Trophoblast cell (in vitro differentiated cells and primary cell): ENCODE measurements around the gene SLC6A16. TPM values are rescaled to one million over a fixed set of nuclear protein-coding genes. Genes with fewer than 3 reads are reported as not detected.
"Not testable (repeated sequence)": the region's sequence is repeated elsewhere in the genome, so short reads cannot be mapped to it uniquely, and the experiment has no call there.

Experiments used
- DNase-seq, 2 donors: peaks; one replicate each; pipeline ENCODE4 v3.0.0-alpha.2; 2016
- H2AFZ ChIP-seq: 2 replicates; pipeline ENCODE4 v1.6.1; 2013; ENCODE audit warnings: low read length, moderate library complexity, mild to moderate bottlenecking; ENCODE audit not compliant: insufficient read depth, poor library complexity
- H2AK5ac ChIP-seq: 2 replicates; pipeline ENCODE4 v1.6.1; 2013; ENCODE audit warnings: mild to moderate bottlenecking, low read length
- H2BK120ac ChIP-seq: 2 replicates; pipeline ENCODE4 v1.6.1; 2013; ENCODE audit warnings: low read length, mild to moderate bottlenecking, moderate library complexity; ENCODE audit not compliant: insufficient read depth, poor library complexity
- H2BK12ac ChIP-seq: 2 replicates; pipeline ENCODE4 v1.6.1; 2013; ENCODE audit warnings: mild to moderate bottlenecking, low read length, moderate library complexity
- H2BK5ac ChIP-seq: 2 replicates; pipeline ENCODE4 v1.6.1; 2013; ENCODE audit warnings: low read length, low read depth, moderate library complexity, mild to moderate bottlenecking; ENCODE audit not compliant: poor library complexity
- H3K14ac ChIP-seq: 2 replicates; pipeline ENCODE4 v1.6.1; 2013; ENCODE audit warnings: mild to moderate bottlenecking, low read length
- H3K18ac ChIP-seq: 2 replicates; pipeline ENCODE4 v1.6.1; 2013; ENCODE audit warnings: mild to moderate bottlenecking, low read length
- H3K23ac ChIP-seq: 2 replicates; pipeline ENCODE4 v1.6.1; 2013; ENCODE audit warnings: low read length
- H3K27ac ChIP-seq: 2 replicates; pipeline ENCODE4 v1.5.1; 2013; ENCODE audit warnings: low read depth, mild to moderate bottlenecking, inconsistent platforms, low read length, moderate library complexity
- H3K27me3 ChIP-seq: 2 replicates; pipeline ENCODE4 v1.6.1; 2013; ENCODE audit warnings: inconsistent platforms, mild to moderate bottlenecking, low read length, moderate library complexity; ENCODE audit not compliant: insufficient read depth
- H3K36me3 ChIP-seq, 2 experiments: 1 replicate in 1 of 2; 2 replicates in 1 of 2; pipeline ENCODE4 v1.6.1; 2013; ENCODE audit warnings: low read length in 2 of 2, mild to moderate bottlenecking in 2 of 2, moderate library complexity in 1 of 2; ENCODE audit not compliant: insufficient read depth in 2 of 2, control insufficient read depth in 1 of 2
- H3K4ac ChIP-seq: 2 replicates; pipeline ENCODE4 v1.6.1; 2013; ENCODE audit warnings: low read depth, mild to moderate bottlenecking, low read length, moderate library complexity
- H3K4me1 ChIP-seq, 2 experiments: 1 replicate in 1 of 2; 2 replicates in 1 of 2; pipeline ENCODE4 v1.6.1; 2013; ENCODE audit warnings: low read length in 2 of 2, mild to moderate bottlenecking in 2 of 2, moderate library complexity in 1 of 2; ENCODE audit not compliant: insufficient read depth in 2 of 2, control insufficient read depth in 1 of 2
- H3K4me2 ChIP-seq: 2 replicates; pipeline ENCODE4 v1.6.1; 2013; ENCODE audit warnings: inconsistent platforms, mild to moderate bottlenecking, low read length, moderate library complexity
- H3K4me3 ChIP-seq: 2 replicates; pipeline ENCODE4 v1.5.1; 2013; ENCODE audit warnings: mild to moderate bottlenecking, low read depth, low read length, inconsistent platforms
- H3K79me1 ChIP-seq: one replicate; pipeline ENCODE4 v1.6.1; 2013; ENCODE audit warnings: low read length
- H3K79me2 ChIP-seq: 2 replicates; pipeline ENCODE4 v1.6.1; 2013; ENCODE audit warnings: low read length, mild to moderate bottlenecking; ENCODE audit not compliant: control insufficient read depth, insufficient read depth, poor library complexity
- H3K9ac ChIP-seq: 2 replicates; pipeline ENCODE4 v1.6.1; 2013; ENCODE audit warnings: mild to moderate bottlenecking, low read length
- H3K9me3 ChIP-seq: 2 replicates; pipeline ENCODE4 v1.6.1; 2013; ENCODE audit warnings: low read depth, mild to moderate bottlenecking, control low read depth, inconsistent platforms, low read length; ENCODE audit not compliant: insufficient read depth
- H4K12ac ChIP-seq: 2 replicates; pipeline ENCODE4 v1.6.1; 2013; ENCODE audit warnings: low read depth, mild to moderate bottlenecking, low read length, moderate library complexity
- H4K8ac ChIP-seq: 2 replicates; pipeline ENCODE4 v1.6.1; 2013; ENCODE audit warnings: low read depth, mild to moderate bottlenecking, low read length, moderate library complexity
- H4K91ac ChIP-seq: one replicate; pipeline ENCODE4 v1.6.1; 2013; ENCODE audit warnings: low read depth, mild to moderate bottlenecking, low read length, moderate library complexity
- WGBS: extraction: QIAGEN DNeasy Blood & Tissue Kit; methylation state at CpG from one replicate; pipeline ENCODE4 v1.1.7; 2013; ENCODE audit warnings: missing lambda C conversion rate; ENCODE audit not compliant: insufficient read length, insufficient coverage; ENCODE audit errors: extremely low coverage; 5-methylcytosine and 5-hydroxymethylcytosine counted together
- polyA plus RNA-seq: library from polyadenylated mRNA; stranded (reverse); fragments of 200-250 nt; gene quantifications from 2 replicates; pipeline ENCODE4 v1.2.3, GENCODE V29; 2013

SLC6A16 gene
- 1.5 and 2.9 TPM in 2 replicates for polyA plus RNA-seq

GRCh38 chr19:49324801-49325576 is at the start of gene SLC6A16:
Gene SLC6A16 (minus strand): TSS chr19:49325191. CDS start chr19:49311347, 13,844 bp downstream.
- Histone ChIP-seq H2BK12ac (no peak within 1 kb of the TSS), H2BK5ac (no peak within 1 kb of the TSS), H3K4ac (no peak within 1 kb of the TSS), H3K4me2 (no peak within 1 kb of the TSS), H3K36me3 (peaks cover 3 to 4% of the 10 kb centered on the region in 2 experiments), H4K91ac (no peak within 1 kb of the TSS), H2AFZ (no peak within 1 kb of the TSS), H3K9ac (no peak within 1 kb of the TSS), H2BK120ac (no peak within 1 kb of the TSS), H3K27me3 (no peaks in the 10 kb centered on the region), H3K79me2 (no peaks in the 10 kb centered on the region), H2AK5ac (no peak within 1 kb of the TSS), H3K4me3 (no peak within 1 kb of the TSS), H3K27ac (no peak within 1 kb of the TSS), H3K9me3 (peaks cover 4% of the 10 kb centered on the region), H4K8ac (no peak within 1 kb of the TSS), H3K18ac (no peak within 1 kb of the TSS), H3K4me1 (no peaks in the 10 kb centered on the region), H4K12ac (no peak within 1 kb of the TSS), H3K14ac (no peak within 1 kb of the TSS), H3K23ac (no peak within 1 kb of the TSS), H3K79me1 (no peaks in the 10 kb centered on the region)
- no peak for DNase-seq
- no CpG with 5 or more reads among the region's 38 CpGs for WGBS

GRCh38 chr19:49373174-49373573 is 48.2 kb upstream of the SLC6A16 start:
- H4K91ac ChIP-seq, H4K12ac ChIP-seq, H3K4ac ChIP-seq, H3K18ac ChIP-seq, H3K36me3 ChIP-seq, H3K4me3 ChIP-seq, DNase-seq, H3K4me2 ChIP-seq, H4K8ac ChIP-seq, H3K27me3 ChIP-seq, H3K79me2 ChIP-seq, H3K14ac ChIP-seq, H3K4me1 ChIP-seq, H3K9ac ChIP-seq, H3K9me3 ChIP-seq, H2BK12ac ChIP-seq, H3K27ac ChIP-seq, H2BK5ac ChIP-seq, H2AK5ac ChIP-seq, H3K79me1 ChIP-seq, H2AFZ ChIP-seq, H2BK120ac ChIP-seq, H3K23ac ChIP-seq: not testable (repeated sequence)
- WGBS, result no CpG with 5 or more reads among the region's 3 CpGs

- Histone ChIP-seq H3K79me1 (no peaks in the 10 kb centered on the region), H2AK5ac (no peak overlapping the region), H3K79me2 (no peaks in the 10 kb centered on the region), H3K9me3 (peaks cover 10% of the 10 kb centered on the region), H2BK12ac (no peak overlapping the region), H3K4me1 (no peaks in the 10 kb centered on the region), H3K27me3 (no peaks in the 10 kb centered on the region), H2BK120ac (no peak overlapping the region), H4K8ac (no peak overlapping the region), H3K23ac (no peak overlapping the region), H2AFZ (no peak overlapping the region), H3K4me3 (no peak overlapping the region), H4K12ac (no peak overlapping the region), H3K36me3 (no peaks in the 10 kb centered on the region), H3K14ac (no peak overlapping the region), H4K91ac (no peak overlapping the region), H3K4ac (no peak overlapping the region), H3K4me2 (no peak overlapping the region), H3K27ac (no peak overlapping the region), H2BK5ac (no peak overlapping the region), H3K18ac (no peak overlapping the region), H3K9ac (no peak overlapping the region)
- no peak for DNase-seq
- WGBS, result no CpG with 5 or more reads among the region's 3 CpGs
These were observed 46.2 kb upstream of the SLC6A16 start for GRCh38 chr19:49371184-49371583.

- no peak for DNase-seq
These were observed 43.8 kb upstream of the SLC6A16 start for GRCh38 chr19:49368711-49369358.

More at GRCh38 chr19:49368711-49369358, 43.8 kb upstream of the SLC6A16 start:
- peaks cover 10% of the 10 kb centered on the region for H3K9me3 ChIP-seq
- H2BK12ac ChIP-seq, result no peak overlapping the region
- H3K9ac ChIP-seq, result no peak overlapping the region
- no peak overlapping the region for H3K4me3 ChIP-seq
- H3K79me1 ChIP-seq, result no peaks in the 10 kb centered on the region
- no peak overlapping the region for H4K91ac ChIP-seq
- no peak overlapping the region for H2BK120ac ChIP-seq
- H3K23ac ChIP-seq, result no peak overlapping the region
- H3K27me3 ChIP-seq, result no peaks in the 10 kb centered on the region
- H3K4me1 ChIP-seq, result no peaks in the 10 kb centered on the region
- H3K14ac ChIP-seq, result no peak overlapping the region
- H3K79me2 ChIP-seq, result no peaks in the 10 kb centered on the region
- H4K12ac ChIP-seq, result no peak overlapping the region
- H3K27ac ChIP-seq, result no peak overlapping the region
- H2AFZ ChIP-seq, result no peak overlapping the region
- H3K4ac ChIP-seq, result no peak overlapping the region
- no CpG with 5 or more reads among the region's 5 CpGs for WGBS
- no peak overlapping the region for H2AK5ac ChIP-seq
- H4K8ac ChIP-seq, result no peak overlapping the region
- no peak overlapping the region for H3K18ac ChIP-seq
- H3K4me2 ChIP-seq, result no peak overlapping the region
- no peak overlapping the region for H2BK5ac ChIP-seq
- no peaks in the 10 kb centered on the region for H3K36me3 ChIP-seq
